ENCODE results near the gene STK11IP.

Gene STK11IP

DNA sequence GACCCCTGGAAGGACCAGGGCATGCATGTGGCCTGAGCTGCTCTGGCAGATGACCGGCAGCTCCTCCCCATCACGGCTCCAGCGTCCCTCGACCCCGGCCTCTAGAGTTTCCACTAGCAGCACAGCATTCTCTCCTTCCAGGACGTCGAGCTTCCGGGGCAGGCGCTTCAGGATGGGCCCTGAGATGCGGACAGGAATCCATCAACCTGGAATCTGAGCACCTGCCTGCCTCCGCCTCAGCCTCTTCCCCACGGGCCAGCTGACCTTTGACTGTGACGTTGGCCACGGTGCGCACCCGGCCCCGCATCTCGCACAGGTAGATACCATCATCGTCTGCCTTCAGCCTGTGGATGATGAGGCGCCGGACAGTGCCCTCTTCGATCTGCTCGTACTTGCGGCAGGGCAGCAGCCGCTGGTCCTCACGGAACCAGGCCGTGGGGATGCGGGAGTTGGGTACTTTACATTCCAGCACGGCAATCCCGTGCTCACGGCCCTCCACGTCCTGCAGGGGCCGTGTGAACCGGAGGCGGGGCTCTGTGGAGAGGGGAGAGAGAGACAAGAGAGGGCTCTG lies 29.8 kb upstream of the STK11IP start:
- TF ChIP-seq GATA3 (IDR thresholded peaks at IDR 0.05; ENCODE audit: low read depth, low read length), result no peak
- no peak for TF ChIP-seq GATA2 (IDR thresholded peaks at IDR 0.05; ENCODE audit: low read depth, low read length)

DNA sequence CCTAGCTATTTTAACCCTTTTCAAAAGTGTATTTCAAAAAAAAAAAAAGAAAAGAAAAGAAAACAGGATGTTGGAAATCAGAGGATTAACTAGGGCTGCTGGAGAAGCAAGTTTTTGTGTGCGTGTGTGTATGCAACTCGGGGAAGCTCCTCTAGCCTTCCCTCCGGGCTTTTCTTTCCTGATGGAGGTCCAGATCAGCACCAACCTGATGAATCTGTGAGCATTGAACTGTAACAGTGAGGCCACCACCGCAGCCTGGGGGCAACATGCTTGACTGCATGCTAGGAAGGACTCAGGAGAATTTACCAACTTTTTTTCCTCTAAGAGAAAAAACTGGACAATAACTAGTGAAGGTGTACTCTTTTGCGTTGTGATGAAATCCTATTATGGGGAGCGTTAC lies 28.6 kb upstream of the STK11IP start:
- TF ChIP-seq GATA2 (IDR thresholded peaks at IDR 0.05; ENCODE audit: low read depth, low read length) (no peak), GATA3 (IDR thresholded peaks at IDR 0.05; ENCODE audit: low read depth, low read length) (no peak)

DNA sequence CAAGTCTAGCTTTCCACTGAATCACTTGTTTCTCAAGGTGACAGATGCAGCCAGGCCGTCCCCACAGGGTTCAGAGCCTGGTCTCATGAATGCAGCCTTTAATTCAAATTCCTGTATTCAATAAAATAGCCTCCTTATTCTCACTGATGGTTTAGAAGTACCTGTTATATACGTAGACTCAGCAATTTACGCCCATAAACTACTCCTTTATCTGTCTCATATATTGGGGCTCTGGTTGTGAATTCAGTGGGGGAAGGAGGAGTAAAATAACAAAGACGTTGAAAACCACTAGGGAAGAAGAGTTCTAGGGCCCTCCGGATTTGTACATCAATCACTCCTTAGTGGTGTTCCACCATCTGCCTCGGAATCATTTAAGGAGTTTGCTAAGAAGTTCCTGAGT lies 28.0 kb upstream of the STK11IP start:
- TF ChIP-seq GATA2 (IDR thresholded peaks at IDR 0.05; ENCODE audit: low read depth, low read length) (no peak), GATA3 (IDR thresholded peaks at IDR 0.05; ENCODE audit: low read depth, low read length) (no peak)

DNA sequence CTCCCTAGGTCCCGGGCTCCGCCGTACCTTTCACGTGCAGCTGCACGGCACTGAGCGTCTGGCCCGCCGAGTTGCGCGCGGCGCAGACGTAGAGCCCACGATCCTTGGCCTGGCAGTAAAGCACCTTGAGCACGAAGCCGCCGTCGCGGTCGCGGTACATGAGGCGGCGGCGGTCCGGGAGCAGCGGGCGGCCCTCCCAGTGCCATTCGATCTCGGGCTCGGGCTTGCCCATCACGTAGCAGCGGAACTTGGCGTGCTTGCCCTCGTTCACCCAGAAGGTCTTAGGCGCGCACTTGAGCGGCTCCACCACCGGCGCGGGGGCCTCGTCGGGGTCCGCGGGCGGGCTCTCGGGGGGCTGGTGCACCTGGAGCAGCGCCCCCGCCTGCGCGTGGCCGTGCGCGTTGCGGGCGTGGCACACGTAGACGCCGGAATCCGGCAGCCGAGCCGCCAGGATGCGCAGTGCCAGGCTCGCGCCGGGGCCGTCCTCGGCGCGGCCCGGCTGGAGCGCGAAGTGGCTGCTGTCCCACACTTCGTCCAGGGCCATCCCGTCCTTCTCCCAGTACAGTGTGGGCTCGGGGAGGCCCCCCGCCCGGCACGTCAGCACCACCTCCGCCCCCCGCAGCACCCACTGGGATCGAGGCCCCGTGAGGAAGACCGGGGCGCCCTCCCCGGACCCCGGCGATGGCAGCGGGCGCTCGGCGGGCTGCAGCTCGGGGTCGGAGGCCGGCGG lies 27.3 kb upstream of the STK11IP start:
- no peak for TF ChIP-seq GATA2 (IDR thresholded peaks at IDR 0.05; ENCODE audit: low read depth, low read length)
- TF ChIP-seq GATA3 (IDR thresholded peaks at IDR 0.05; ENCODE audit: low read depth, low read length), result no peak

DNA sequence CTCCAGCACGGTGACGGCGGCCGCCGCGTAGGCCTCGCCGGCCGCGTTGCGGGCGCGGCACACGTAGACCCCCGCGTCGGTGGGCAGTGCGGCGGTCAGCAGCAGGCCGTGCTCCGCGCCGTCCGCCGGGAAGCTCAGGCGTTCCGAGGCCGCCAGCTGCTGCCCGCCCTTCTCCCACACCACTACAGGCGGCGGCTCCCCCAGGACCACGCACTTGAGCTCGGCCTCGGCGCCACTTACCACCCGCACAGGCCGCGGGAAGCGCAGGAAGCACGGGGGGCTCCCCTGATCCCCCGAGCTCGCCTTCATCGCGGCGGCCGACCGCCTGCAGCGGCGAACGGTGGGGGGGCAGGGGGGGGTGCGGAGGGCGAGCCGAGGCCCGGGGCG lies 26.7 kb upstream of the STK11IP start:
- no peak for TF ChIP-seq GATA3 (IDR thresholded peaks at IDR 0.05; ENCODE audit: low read depth, low read length)
- no peak for TF ChIP-seq GATA2 (IDR thresholded peaks at IDR 0.05; ENCODE audit: low read depth, low read length)

DNA sequence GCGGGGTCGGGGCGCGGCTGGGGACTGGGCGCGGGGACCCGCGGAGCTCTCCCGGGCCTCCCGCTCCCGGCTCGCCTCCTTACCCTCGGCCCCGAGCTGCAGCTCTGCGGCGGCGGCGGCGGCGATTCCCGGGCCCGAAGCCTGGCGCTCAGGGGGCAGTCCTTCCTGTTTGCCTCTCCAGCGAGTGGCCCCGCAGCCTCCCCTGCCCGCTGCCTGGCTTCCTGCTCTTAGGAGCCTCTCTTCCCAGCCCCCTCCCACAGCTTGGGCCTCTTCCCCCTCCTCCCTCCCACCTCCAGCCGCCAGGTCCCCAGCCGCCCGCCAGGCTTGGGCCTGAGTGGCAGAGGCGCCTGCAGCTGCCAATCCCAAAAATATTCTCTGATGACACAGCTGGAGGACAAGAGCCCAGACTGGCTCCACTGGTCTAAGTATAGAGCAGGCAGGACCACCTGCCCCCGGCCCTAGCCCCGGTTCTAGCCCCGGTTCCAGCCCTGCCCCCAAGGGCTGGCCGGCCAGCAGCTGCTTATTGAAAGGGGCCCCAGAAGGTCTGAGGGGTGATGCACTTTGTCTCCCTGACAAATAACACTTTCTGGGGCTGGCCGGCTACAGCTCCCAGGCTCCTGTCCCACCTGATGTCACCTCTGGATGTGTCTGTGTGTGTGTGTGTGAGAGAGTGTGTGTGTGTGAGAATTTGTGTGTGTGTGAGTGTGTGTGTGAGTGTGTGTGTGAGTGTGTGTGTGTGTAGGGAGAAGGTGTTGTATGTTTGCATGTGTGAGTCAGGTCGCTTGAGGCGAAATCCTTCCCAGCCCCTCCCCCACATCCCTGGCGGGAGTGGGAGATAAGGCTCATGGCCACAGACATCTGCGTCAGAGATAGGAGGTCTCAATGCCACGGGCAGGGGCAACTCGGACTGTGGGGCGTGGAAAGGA lies 26.1 kb upstream of the STK11IP start, which contains the start of gene OBSL1:
Gene OBSL1, minus strand, starts transcription at position 229 of the 926 bp plus-strand sequence. CDS start 307 bp downstream, outside the sequence.
- TF ChIP-seq GATA3 (IDR thresholded peaks at IDR 0.05; ENCODE audit: low read depth, low read length) (no peak), GATA2 (IDR thresholded peaks at IDR 0.05; ENCODE audit: low read depth, low read length) (peak; percentile 76)

- TF ChIP-seq GATA3 (IDR thresholded peaks at IDR 0.05; ENCODE audit: low read depth, low read length), result no peak
- no peak for TF ChIP-seq GATA2 (IDR thresholded peaks at IDR 0.05; ENCODE audit: low read depth, low read length)
These were observed 25.2 kb upstream of the STK11IP start, which contains the start of gene INHA for GRCh38 chr2:219572237-219573001. TSS of gene INHA (plus strand) at chr2:219572310. CDS start at chr2:219572375, 65 bp downstream.

DNA sequence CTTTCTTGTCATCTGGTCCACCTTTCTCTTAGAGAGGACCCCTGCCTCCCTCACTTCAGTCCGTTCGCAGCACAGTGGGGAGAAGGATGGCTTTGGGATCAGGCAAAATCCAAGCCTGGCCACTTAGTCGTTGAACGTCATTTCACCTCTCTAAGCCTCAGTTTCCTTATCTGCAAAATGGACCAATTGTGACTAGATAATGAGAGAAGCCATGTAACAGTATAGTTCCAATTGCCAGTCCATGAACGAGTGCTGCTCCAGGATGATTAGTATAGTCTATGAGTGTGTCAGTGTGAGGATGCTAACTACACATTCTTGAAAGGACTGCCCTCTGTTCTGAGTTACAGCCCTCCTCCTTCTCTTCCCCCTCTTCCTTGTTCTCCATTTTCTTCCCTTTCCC lies 24.5 kb upstream of the STK11IP start:
- TF ChIP-seq GATA3 (IDR thresholded peaks at IDR 0.05; ENCODE audit: low read depth, low read length), result no peak
- no peak for TF ChIP-seq GATA2 (IDR thresholded peaks at IDR 0.05; ENCODE audit: low read depth, low read length)

GRCh38 chr2:219574484-219575311 lies 23.0 kb upstream of the STK11IP start:
- no peak for TF ChIP-seq GATA2 (IDR thresholded peaks at IDR 0.05; ENCODE audit: low read depth, low read length)
- TF ChIP-seq GATA3 (IDR thresholded peaks at IDR 0.05; ENCODE audit: low read depth, low read length), result no peak

DNA sequence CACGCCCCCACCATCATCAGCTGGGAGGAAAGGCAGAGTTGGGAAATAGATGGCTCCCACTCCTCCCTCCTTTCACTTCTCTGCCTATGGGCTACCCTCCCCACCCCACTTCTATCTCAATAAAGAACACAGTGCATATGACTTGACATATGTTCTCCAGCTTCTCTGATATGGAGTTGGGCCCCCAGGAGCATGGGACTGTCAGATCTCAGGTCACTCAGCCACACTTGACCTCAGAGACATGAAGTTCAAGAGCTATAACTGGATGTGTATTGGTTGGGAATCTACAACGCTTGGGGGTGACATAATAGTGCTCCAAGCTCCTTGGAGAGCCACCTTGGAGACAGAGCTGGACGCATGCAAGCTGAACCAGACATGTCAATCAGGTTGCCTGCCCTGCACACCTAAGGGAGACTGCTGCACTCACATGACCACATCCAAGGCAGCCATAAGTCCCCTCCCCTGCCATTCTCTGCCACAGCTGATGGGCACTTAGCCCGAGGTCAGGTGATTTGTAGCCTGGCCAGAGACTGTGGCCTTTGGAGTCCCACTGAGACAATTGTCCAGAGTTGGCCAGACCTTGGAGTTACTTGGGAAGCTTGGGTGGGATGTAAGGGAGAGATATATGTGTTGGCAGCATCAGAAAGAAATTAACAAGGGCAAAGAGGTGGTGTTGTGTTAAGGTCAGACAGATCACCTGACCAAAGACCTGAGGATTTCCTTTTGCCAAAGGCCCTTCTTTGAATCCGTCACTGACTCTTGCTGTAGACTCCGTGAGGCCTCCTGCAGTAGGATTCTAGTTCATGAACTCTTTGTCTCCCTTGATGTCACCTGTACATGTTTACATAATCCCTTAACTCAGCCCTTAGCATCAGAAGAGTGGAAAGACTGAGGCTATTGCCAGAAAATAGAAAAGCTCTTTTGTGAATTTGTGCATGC lies 21.8 kb upstream of the STK11IP start:
- TF ChIP-seq GATA2 (IDR thresholded peaks at IDR 0.05; ENCODE audit: low read depth, low read length) (no peak), GATA3 (IDR thresholded peaks at IDR 0.05; ENCODE audit: low read depth, low read length) (no peak)

- TF ChIP-seq GATA2 (IDR thresholded peaks at IDR 0.05; ENCODE audit: low read depth, low read length) (no peak), GATA3 (IDR thresholded peaks at IDR 0.05; ENCODE audit: low read depth, low read length) (no peak)
These were observed 20.9 kb upstream of the STK11IP start for GRCh38 chr2:219576505-219577388.
